CD8-positive, alpha-beta memory T cell (primary cell): Measurements from ENCODE around the gene STARD13. TPM values are rescaled to one million over a fixed set of nuclear protein-coding genes. Genes with fewer than 3 reads are reported as not detected.
A peak's percentile ranks its signal among the peaks of the same experiment; 100 is the strongest.

Experiments
- CTCF ChIA-PET: fragments of 350-600 bp; sonication (Branson Sonifier 250); formaldehyde crosslinking; loops from one replicate; lab custom pipeline; 2021; ENCODE audit warnings: antibody characterized with exemption; lab: Charles Lee
- POLR2A ChIA-PET: fragments of 350-600 bp; sonication (Branson Sonifier 250); formaldehyde crosslinking; loops from one replicate; lab custom pipeline; 2021; ENCODE audit warnings: antibody characterized with exemption; lab: Charles Lee
- DNase-seq, 5 donors: peaks; one replicate each; pipeline versions ENCODE4 v3.0.0 to v3.0.0-alpha.2; 2020 to 2022; ENCODE audit warnings: mixed read lengths in 1 of 5
- H3K27ac ChIP-seq: one replicate; pipeline ENCODE4 v1.7.0; 2013; ENCODE audit warnings: low read depth, mild to moderate bottlenecking, low read length, moderate library complexity
- H3K27me3 ChIP-seq: 2 replicates; pipeline ENCODE4 v1.7.0; 2013; ENCODE audit warnings: low read length, mild to moderate bottlenecking; ENCODE audit not compliant: insufficient read depth, poor library complexity, severe bottlenecking
- H3K36me3 ChIP-seq: 2 replicates; pipeline ENCODE4 v1.7.0; 2013; ENCODE audit warnings: mild to moderate bottlenecking, low read length, moderate library complexity; ENCODE audit not compliant: insufficient read depth
- H3K4me1 ChIP-seq: 2 replicates; pipeline ENCODE4 v1.7.0; 2013; ENCODE audit warnings: mild to moderate bottlenecking, low read length, moderate library complexity; ENCODE audit not compliant: insufficient read depth
- H3K4me3 ChIP-seq: 2 replicates; pipeline ENCODE4 v1.7.0; 2013; ENCODE audit warnings: mild to moderate bottlenecking, low read length
- H3K9me3 ChIP-seq: 2 replicates; pipeline ENCODE4 v1.7.0; 2013; ENCODE audit warnings: mild to moderate bottlenecking, low read length
- H3K27ac Mint-ChIP-seq, 8 donors: one replicate each; pipeline ENCODE4 v1.8.0; 2020 to 2021; ENCODE audit warnings: mixed read lengths in 8 of 8, mild to moderate bottlenecking in 6 of 8, inconsistent platforms in 3 of 8, moderate library complexity in 3 of 8
- H3K27me3 Mint-ChIP-seq, 2 donors: one replicate each; pipeline ENCODE4 v1.8.0; 2020 to 2021; ENCODE audit warnings: mixed read lengths in 2 of 2, mild to moderate bottlenecking in 1 of 2, moderate library complexity in 1 of 2
- H3K36me3 Mint-ChIP-seq, 3 donors: one replicate each; pipeline ENCODE4 v1.8.0; 2020 to 2021; ENCODE audit warnings: mixed read lengths in 3 of 3, inconsistent platforms in 1 of 3, mild to moderate bottlenecking in 1 of 3
- H3K4me1 Mint-ChIP-seq, 3 donors: one replicate each; pipeline ENCODE4 v1.8.0; 2020 to 2021; ENCODE audit warnings: mixed read lengths in 3 of 3, inconsistent platforms in 1 of 3, mild to moderate bottlenecking in 1 of 3
- H3K4me3 Mint-ChIP-seq, 7 donors: one replicate each; pipeline ENCODE4 v1.8.0; 2020 to 2021; ENCODE audit warnings: mixed read lengths in 7 of 7, mild to moderate bottlenecking in 6 of 7, moderate library complexity in 4 of 7, inconsistent platforms in 2 of 7
- H3K9me3 Mint-ChIP-seq, 5 donors: one replicate each; pipeline ENCODE4 v1.8.0; 2020 to 2022; ENCODE audit warnings: mixed read lengths in 5 of 5, mild to moderate bottlenecking in 3 of 5, moderate library complexity in 2 of 5, inconsistent platforms in 1 of 5
- polyA plus RNA-seq: library from polyadenylated mRNA; unstranded; fragments of 300-500 nt; fragmentation: Illumina TruSeq; gene quantifications from one replicate; pipeline ENCODE4 v1.2.3, GENCODE V29; 2021
- total RNA-seq, 2 experiments: library from RNA; stranded (reverse); gene quantifications; one replicate each; pipeline ENCODE4 v1.2.3, GENCODE V29; 2021

The STARD13 gene
- total and polyA plus RNA-seq, 3 experiments from 2014 or later, result 0.40 to 0.48 TPM; not detected in 1

- Mint-ChIP-seq H3K9me3 (no peaks in the 10 kb centered on the region), H3K27me3 (peaks cover 8 to 23% of the 10 kb centered on the region in 2 donors), H3K4me3 (no peak overlapping the region), H3K36me3 (no peaks in the 10 kb centered on the region), H3K27ac (no peak overlapping the region), H3K4me1 (no peaks in the 10 kb centered on the region)
- no peaks in the 10 kb centered on the region for H3K4me1 ChIP-seq
- no peak overlapping the region for H3K27ac ChIP-seq
- H3K9me3 ChIP-seq, result no peaks in the 10 kb centered on the region
- CTCF ChIA-PET, result no interaction called here
- no peak overlapping the region for H3K4me3 ChIP-seq
- no peaks in the 10 kb centered on the region for H3K36me3 ChIP-seq
- no peaks in the 10 kb centered on the region for H3K27me3 ChIP-seq
- POLR2A ChIA-PET, result no interaction called here
- no peak for DNase-seq
Measured at GRCh38 chr13:33251131-33251661, 34.4 kb downstream of the STARD13 start.

DNA sequence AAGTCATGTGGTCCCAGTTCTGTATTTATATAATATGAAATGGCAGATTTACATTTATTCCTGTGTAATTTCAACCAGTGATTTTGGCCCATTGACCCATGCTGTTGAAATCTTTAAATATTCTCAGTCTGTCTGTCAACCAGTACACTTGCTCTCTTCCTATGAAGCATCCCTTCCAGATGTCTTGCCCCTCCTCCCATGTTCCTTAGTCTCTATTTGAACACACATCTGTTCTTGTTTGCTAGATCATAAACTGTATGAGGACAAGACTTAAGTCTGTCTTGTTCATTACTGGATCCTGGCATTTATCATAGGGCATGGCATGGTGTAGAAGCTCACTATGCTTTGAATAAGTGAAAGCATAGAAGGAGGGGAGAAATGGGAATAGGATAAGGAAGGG, 34.9 kb downstream of the STARD13 start:
- no peak overlapping the region for H3K27ac ChIP-seq
- H3K27ac Mint-ChIP-seq, result no peak overlapping the region
- H3K9me3 Mint-ChIP-seq, result no peaks in the 10 kb centered on the region
- H3K27me3 ChIP-seq, result no peaks in the 10 kb centered on the region
- H3K4me3 ChIP-seq, result no peak overlapping the region
- POLR2A ChIA-PET, result no interaction called here
- CTCF ChIA-PET, result no interaction called here
- no peaks in the 10 kb centered on the region for H3K4me1 Mint-ChIP-seq
- no peaks in the 10 kb centered on the region for H3K9me3 ChIP-seq
- no peak overlapping the region for H3K4me3 Mint-ChIP-seq
- no peaks in the 10 kb centered on the region for H3K4me1 ChIP-seq
- no peaks in the 10 kb centered on the region for H3K36me3 ChIP-seq
- H3K27me3 Mint-ChIP-seq, result peaks cover 12 to 29% of the 10 kb centered on the region in 2 donors
- DNase-seq, result no peak
- H3K36me3 Mint-ChIP-seq, result no peaks in the 10 kb centered on the region

DNA sequence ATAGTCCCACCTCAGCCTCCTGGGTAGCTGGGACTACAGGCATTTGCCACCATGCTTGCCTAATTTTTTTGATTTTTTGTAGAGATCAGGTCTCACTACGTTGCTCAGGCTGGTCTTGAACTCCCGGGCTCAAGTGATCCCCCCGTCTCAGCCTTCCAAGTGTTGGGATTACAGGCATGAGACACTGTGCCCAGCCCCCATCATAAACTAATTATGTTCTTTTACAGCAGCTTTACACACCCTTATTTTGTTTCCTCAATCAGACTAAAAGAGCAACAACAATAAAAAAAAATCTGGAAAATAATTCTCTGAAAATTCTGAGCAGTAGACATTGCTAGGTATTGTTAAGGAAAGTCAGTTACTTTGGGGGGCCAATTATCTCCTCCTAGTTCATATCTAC, 35.7 kb downstream of the STARD13 start:
- H3K27ac Mint-ChIP-seq, result no peak overlapping the region

DNA sequence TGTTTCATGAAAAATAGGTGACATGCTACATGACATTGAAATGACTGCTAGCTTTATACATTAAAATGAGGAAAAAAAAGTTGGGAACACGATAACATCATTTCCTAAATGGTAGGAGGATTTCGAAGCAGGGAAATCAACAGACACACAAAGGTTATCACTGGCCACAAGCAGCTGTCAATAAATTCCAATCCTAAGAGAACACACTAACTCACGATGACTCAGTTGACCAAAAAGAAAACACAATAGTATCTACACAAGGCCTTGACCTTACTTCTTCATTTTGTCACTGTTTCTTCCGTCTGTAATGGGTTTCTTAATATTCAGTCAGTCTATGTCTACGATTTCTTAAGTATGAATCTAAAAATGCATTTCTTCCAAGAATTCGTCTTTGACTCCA, 36.5 kb downstream of the STARD13 start:
- H3K9me3 Mint-ChIP-seq, result no peaks in the 10 kb centered on the region
- H3K27me3 Mint-ChIP-seq, result peaks cover 12 to 36% of the 10 kb centered on the region in 2 donors
- ChIA-PET POLR2A (no interaction called here), CTCF (no interaction called here)
- no peaks in the 10 kb centered on the region for H3K36me3 Mint-ChIP-seq
- Histone ChIP-seq H3K9me3 (no peaks in the 10 kb centered on the region), H3K27ac (no peak overlapping the region), H3K4me3 (no peak overlapping the region), H3K27me3 (no peaks in the 10 kb centered on the region), H3K4me1 (no peaks in the 10 kb centered on the region), H3K36me3 (no peaks in the 10 kb centered on the region)
- H3K27ac Mint-ChIP-seq, result no peak overlapping the region
- no peaks in the 10 kb centered on the region for H3K4me1 Mint-ChIP-seq
- DNase-seq, result no peak
- no peak overlapping the region for H3K4me3 Mint-ChIP-seq

More for the DNA sequence above, 35.7 kb downstream of the STARD13 start:
- H3K36me3 Mint-ChIP-seq, result no peaks in the 10 kb centered on the region
- POLR2A ChIA-PET, result no interaction called here
- H3K4me1 Mint-ChIP-seq, result no peaks in the 10 kb centered on the region
- H3K27me3 Mint-ChIP-seq, result peaks cover 12 to 29% of the 10 kb centered on the region in 2 donors
- Histone ChIP-seq H3K36me3 (no peaks in the 10 kb centered on the region), H3K4me1 (no peaks in the 10 kb centered on the region), H3K4me3 (no peak overlapping the region), H3K27me3 (no peaks in the 10 kb centered on the region), H3K9me3 (no peaks in the 10 kb centered on the region), H3K27ac (no peak overlapping the region)
- no peak for DNase-seq
- no peaks in the 10 kb centered on the region for H3K9me3 Mint-ChIP-seq
- CTCF ChIA-PET, result no interaction called here
- no peak overlapping the region for H3K4me3 Mint-ChIP-seq

DNA sequence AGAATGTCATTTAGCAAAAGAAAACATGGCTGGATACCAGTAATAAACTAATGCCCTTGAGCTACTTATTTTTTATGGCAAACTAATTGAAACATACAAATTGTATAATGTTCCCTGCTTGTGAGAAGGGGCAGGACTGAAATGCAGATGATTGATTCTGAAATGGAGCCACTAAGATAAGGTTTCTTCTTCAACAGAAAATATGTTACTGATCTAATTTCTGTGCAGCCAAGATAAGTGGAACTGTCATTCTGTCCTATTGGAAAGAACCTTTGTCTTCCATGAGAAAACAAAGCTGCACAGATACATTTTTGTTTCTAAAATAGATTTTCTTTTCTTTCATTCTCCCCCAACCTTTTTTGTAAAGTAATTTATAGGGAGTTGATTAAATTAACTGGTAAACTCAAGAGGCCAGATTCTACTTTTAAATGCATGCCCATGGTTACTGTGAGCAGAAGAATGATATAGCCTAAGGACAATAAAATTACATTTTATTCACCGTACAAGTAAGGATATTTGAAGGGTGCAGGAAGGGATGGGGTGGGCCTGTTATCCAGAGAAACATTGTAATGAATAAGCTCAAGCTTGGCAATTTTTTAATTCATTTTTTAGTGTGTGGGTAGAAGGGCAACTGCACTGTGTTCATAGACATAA, 39.9 kb downstream of the STARD13 start:
- H3K4me1 Mint-ChIP-seq, result no peaks in the 10 kb centered on the region
- H3K36me3 Mint-ChIP-seq, result no peaks in the 10 kb centered on the region
- peak overlapping the region in 1 of 8 donors; percentile 67 for H3K27ac Mint-ChIP-seq
- peaks cover 0 to 2% (median 0%) of the 10 kb centered on the region in 5 donors for H3K9me3 Mint-ChIP-seq
- Histone ChIP-seq H3K4me3 (no peak overlapping the region), H3K9me3 (no peaks in the 10 kb centered on the region), H3K4me1 (no peaks in the 10 kb centered on the region), H3K36me3 (no peaks in the 10 kb centered on the region), H3K27ac (no peak overlapping the region), H3K27me3 (peaks cover 3% of the 10 kb centered on the region)
- DNase-seq, result no peak
- CTCF ChIA-PET, result no interaction called here
- no peak overlapping the region for H3K4me3 Mint-ChIP-seq
- POLR2A ChIA-PET, result no interaction called here
- H3K27me3 Mint-ChIP-seq, result peaks cover 17 to 18% of the 10 kb centered on the region in 2 donors

GRCh38 chr13:33244907-33245287, 40.7 kb downstream of the STARD13 start:
- Mint-ChIP-seq H3K4me3 (no peak overlapping the region), H3K27me3 (peaks cover 17 to 21% of the 10 kb centered on the region in 2 donors), H3K27ac (no peak overlapping the region), H3K4me1 (no peaks in the 10 kb centered on the region), H3K36me3 (no peaks in the 10 kb centered on the region), H3K9me3 (peaks cover 0 to 2% (median 0%) of the 10 kb centered on the region in 5 donors)
- ChIA-PET CTCF (no interaction called here), POLR2A (no interaction called here)
- Histone ChIP-seq H3K27ac (no peak overlapping the region), H3K27me3 (peaks cover 3% of the 10 kb centered on the region), H3K4me3 (no peak overlapping the region), H3K4me1 (no peaks in the 10 kb centered on the region), H3K36me3 (no peaks in the 10 kb centered on the region), H3K9me3 (no peaks in the 10 kb centered on the region)
- DNase-seq, result no peak

DNA sequence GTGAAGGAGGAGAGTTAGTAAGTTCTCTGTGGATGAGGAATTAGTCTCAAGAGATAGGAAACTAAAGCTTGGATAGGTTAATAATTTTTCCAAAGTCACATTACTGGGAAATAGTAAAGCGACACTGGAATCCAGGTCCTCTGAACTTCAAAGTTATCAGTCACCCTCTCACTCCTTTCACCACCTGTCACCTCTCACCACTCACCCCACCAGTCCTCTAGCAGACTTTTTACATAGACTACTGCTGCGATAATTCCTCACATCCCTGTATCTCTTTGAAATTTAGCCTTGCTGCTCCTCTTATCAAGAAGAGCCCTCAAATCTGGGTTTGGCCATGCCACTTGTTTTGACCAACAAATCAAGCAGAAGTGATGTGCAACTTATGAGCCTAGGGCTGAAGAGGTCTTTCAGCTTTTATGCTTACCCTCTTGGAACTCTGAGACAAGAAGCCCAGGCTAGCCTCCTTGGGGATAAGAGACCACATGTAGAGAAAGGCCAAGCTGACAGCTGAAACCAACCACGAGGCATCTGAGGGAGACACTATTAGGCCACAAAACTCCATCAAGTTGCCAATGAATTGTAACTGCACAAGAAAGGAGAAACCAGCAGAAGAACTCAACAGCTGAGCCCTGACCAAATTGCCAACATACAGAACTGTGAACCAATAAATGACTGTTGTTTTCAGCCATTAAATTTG, 41.2 kb downstream of the STARD13 start:
- no peak overlapping the region for H3K4me3 ChIP-seq
- no peaks in the 10 kb centered on the region for H3K4me1 Mint-ChIP-seq

DNA sequence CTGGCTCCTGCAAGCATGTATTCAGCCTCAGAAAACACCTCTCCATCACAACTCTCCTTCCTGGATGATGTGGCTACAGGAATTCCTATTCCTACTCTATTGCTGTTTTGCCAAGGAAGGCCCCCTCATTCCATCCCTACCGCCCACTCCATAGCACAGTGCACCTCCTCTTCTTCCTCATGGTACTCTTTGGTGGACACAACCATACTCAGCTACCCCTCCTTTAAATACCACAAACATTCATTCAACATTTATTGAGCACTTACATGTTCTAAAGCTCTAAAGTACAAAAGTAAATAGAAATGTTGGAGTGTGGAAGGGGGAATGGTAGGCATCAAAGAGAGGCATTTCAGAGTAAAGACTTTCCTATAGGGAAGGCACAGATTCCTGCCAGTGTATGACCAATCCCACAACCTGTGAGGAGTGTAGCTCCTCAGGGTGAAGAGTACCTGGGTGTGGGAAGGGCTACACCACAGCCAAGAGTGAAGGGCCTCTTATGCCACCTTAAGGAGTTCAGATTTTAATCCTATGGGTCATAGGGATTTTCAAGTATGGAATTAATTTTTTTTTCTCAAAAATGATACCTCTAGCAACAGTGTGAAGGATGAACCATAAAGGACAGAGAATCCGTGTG, 42.5 kb downstream of the STARD13 start:
- Mint-ChIP-seq H3K27me3 (peaks cover 11 to 23% of the 10 kb centered on the region in 2 donors), H3K4me3 (no peak overlapping the region), H3K9me3 (peaks cover 0 to 2% (median 0%) of the 10 kb centered on the region in 5 donors), H3K27ac (no peak overlapping the region), H3K36me3 (no peaks in the 10 kb centered on the region), H3K4me1 (no peaks in the 10 kb centered on the region)
- Histone ChIP-seq H3K27me3 (peaks cover 3% of the 10 kb centered on the region), H3K36me3 (no peaks in the 10 kb centered on the region), H3K9me3 (no peaks in the 10 kb centered on the region), H3K4me1 (no peaks in the 10 kb centered on the region), H3K4me3 (no peak overlapping the region), H3K27ac (no peak overlapping the region)
- CTCF ChIA-PET, result no interaction called here
- DNase-seq, result no peak
- POLR2A ChIA-PET, result no interaction called here

More for the DNA sequence above, 41.2 kb downstream of the STARD13 start:
- Mint-ChIP-seq H3K4me3 (no peak overlapping the region), H3K27me3 (peaks cover 15 to 23% of the 10 kb centered on the region in 2 donors), H3K9me3 (peaks cover 0 to 2% (median 0%) of the 10 kb centered on the region in 5 donors), H3K27ac (no peak overlapping the region), H3K36me3 (no peaks in the 10 kb centered on the region)
- no peaks in the 10 kb centered on the region for H3K4me1 ChIP-seq
- ChIA-PET POLR2A (no interaction called here), CTCF (no interaction called here)
- DNase-seq, result no peak
- H3K27ac ChIP-seq, result no peak overlapping the region
- H3K36me3 ChIP-seq, result no peaks in the 10 kb centered on the region
- peaks cover 3% of the 10 kb centered on the region for H3K27me3 ChIP-seq
- no peaks in the 10 kb centered on the region for H3K9me3 ChIP-seq
